Ishikawa (cell line): ENCODE results near the gene SOHLH2.

Source experiments
- CEBPB ChIP-seq: IDR thresholded peaks from 2 replicates; pipeline ENCODE4 v1.6.1; 2012
- CREB1 ChIP-seq: IDR thresholded peaks from 2 replicates; pipeline ENCODE4 v1.6.1; 2012; ENCODE audit warnings: low read depth
- EGR1 ChIP-seq: IDR thresholded peaks from 2 replicates; pipeline ENCODE4 v1.6.1; 2012
- EP300 ChIP-seq: IDR thresholded peaks from 2 replicates; pipeline ENCODE4 v1.6.1; 2012; ENCODE audit warnings: borderline replicate concordance
- FOXM1 ChIP-seq: IDR thresholded peaks from 2 replicates; pipeline ENCODE4 v1.6.1; 2012; ENCODE audit warnings: low read depth, borderline replicate concordance
- MAX ChIP-seq: IDR thresholded peaks from 2 replicates; pipeline ENCODE4 v1.6.1; 2012
- NFIC ChIP-seq: IDR thresholded peaks from 2 replicates; pipeline ENCODE4 v1.6.1; 2012
- RAD21 ChIP-seq: IDR thresholded peaks from 2 replicates; pipeline ENCODE4 v1.6.1; 2012; ENCODE audit warnings: low read depth
- TAF1 ChIP-seq: IDR thresholded peaks from 2 replicates; pipeline ENCODE4 v1.6.1; 2012; ENCODE audit warnings: low read depth, mild to moderate bottlenecking
- TCF12 ChIP-seq: IDR thresholded peaks from 2 replicates; pipeline ENCODE4 v1.6.1; 2012; ENCODE audit warnings: low read depth
- TEAD4 ChIP-seq: IDR thresholded peaks from 2 replicates; pipeline ENCODE4 v1.6.1; 2012
- USF1 ChIP-seq: IDR thresholded peaks from 2 replicates; pipeline ENCODE4 v1.6.1; 2012
- YY1 ChIP-seq: IDR thresholded peaks from 2 replicates; pipeline ENCODE4 v1.6.1; 2012; ENCODE audit warnings: low read depth
- ZBTB7A ChIP-seq: IDR thresholded peaks from 2 replicates; pipeline ENCODE4 v1.6.1; 2012; ENCODE audit warnings: low read depth
- TF ChIP-seq, protein P1 (sequence below): IDR thresholded peaks from 2 replicates; pipeline ENCODE4 v1.6.1; 2012; ENCODE audit warnings: low read depth, mild to moderate bottlenecking

SOHLH2 gene

DNA sequence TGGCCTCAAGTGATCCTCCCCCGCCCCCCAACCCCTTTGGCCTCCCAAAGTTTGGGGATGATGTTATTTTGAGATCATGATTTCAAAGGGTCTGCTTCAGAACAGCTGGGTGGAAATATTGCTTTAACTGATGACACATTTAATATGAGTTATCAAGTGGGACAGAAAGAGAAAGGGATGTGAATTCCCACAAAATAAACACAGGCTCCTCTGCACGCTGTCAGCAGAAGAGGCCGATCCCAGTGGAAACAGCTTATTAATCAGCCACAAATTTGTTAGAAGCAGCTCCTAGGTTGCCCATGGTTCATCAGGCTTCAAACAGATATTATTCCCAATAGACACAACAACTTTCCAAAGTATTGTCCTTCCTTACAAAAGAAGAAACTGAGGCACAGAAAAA lies 87.9 kb downstream of the SOHLH2 start:
- TF ChIP-seq CREB1 (no peak), YY1 (no peak), TEAD4 (no peak), USF1 (no peak), EP300 (no peak), RAD21 (no peak), EGR1 (no peak), ZBTB7A (no peak), FOXM1 (no peak), TCF12 (no peak), TAF1 (no peak), NFIC (no peak), MAX (no peak), CEBPB (no peak)
- TF ChIP-seq, protein P1, sequence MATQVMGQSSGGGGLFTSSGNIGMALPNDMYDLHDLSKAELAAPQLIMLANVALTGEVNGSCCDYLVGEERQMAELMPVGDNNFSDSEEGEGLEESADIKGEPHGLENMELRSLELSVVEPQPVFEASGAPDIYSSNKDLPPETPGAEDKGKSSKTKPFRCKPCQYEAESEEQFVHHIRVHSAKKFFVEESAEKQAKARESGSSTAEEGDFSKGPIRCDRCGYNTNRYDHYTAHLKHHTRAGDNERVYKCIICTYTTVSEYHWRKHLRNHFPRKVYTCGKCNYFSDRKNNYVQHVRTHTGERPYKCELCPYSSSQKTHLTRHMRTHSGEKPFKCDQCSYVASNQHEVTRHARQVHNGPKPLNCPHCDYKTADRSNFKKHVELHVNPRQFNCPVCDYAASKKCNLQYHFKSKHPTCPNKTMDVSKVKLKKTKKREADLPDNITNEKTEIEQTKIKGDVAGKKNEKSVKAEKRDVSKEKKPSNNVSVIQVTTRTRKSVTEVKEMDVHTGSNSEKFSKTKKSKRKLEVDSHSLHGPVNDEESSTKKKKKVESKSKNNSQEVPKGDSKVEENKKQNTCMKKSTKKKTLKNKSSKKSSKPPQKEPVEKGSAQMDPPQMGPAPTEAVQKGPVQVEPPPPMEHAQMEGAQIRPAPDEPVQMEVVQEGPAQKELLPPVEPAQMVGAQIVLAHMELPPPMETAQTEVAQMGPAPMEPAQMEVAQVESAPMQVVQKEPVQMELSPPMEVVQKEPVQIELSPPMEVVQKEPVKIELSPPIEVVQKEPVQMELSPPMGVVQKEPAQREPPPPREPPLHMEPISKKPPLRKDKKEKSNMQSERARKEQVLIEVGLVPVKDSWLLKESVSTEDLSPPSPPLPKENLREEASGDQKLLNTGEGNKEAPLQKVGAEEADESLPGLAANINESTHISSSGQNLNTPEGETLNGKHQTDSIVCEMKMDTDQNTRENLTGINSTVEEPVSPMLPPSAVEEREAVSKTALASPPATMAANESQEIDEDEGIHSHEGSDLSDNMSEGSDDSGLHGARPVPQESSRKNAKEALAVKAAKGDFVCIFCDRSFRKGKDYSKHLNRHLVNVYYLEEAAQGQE, result no peak

DNA sequence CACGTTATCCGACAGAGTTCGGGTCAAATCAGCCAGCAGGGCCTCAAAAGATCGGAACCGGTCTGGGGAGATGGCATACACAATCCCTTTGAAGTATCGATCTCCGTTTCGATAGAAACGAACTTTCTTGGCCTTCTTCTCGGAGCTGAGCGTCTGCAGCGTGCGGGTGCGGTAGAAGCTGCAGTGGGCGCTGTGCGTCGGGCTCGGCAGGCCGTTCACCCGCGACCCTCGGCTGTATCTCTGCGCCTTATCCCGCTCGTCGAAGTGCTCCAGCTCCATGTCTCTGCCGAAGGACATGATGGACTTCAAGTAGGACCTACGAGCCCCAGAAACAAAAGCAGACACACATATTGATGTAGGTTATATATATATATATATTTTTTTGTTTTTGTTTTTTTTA lies 88.5 kb downstream of the SOHLH2 start:
- no peak for TF ChIP-seq NFIC
- TF ChIP-seq EP300, result no peak
- no peak for TF ChIP-seq YY1
- TF ChIP-seq, protein P1, result no peak
- TF ChIP-seq RAD21, result no peak
- TF ChIP-seq MAX, result no peak
- TF ChIP-seq CEBPB, result no peak

DNA sequence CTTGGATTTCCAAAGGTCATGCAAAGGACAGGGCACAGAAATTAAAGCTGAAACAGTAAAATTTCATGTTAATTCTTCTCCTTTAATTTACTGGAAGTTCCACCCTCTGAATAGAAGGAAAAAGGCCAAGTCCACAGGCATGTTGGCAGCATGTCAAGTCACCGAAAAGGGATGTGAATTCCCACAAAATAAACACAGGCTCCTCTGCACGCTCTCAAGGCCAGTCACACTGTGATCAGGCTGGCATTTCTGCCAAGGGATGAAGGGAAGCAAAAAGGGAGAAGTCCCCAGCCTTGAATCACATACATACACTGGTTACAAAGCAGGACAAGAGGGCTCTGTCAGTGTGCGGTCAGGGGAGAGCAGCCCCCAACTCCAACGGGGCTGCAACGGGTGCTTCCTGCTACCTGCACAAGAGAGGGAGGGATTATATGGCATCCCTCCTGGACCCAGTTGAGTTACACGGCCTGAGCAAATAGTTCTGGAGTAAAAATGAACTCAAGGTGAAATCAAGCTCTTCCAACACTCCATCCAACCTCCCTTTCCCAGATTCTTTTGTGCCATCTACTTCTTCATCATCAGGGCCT lies 90.0 kb downstream of the SOHLH2 start:
- TF ChIP-seq FOXM1 (no peak), CEBPB (no peak), MAX (no peak), RAD21 (no peak), CREB1 (no peak), EGR1 (no peak), EP300 (no peak), TAF1 (no peak)
- TF ChIP-seq, protein P1, result no peak
